Lung (tissue), 12 donors: ENCODE results near the gene CELF2. TPM values are rescaled to one million over a fixed set of nuclear protein-coding genes. Genes with fewer than 3 reads are reported as not detected.
A peak's percentile ranks its signal among the peaks of the same experiment; 100 is the strongest.

ENCODE experiments used
- ATAC-seq: fragments of 200-7000 bp; cut with Tn5 transposase; one replicate; pipeline ENCODE4 v1.9.1; 2020; ENCODE audit warnings: moderate number of reproducible peaks; ENCODE audit not compliant: insufficient read depth, low FRiP score
- DNase-seq, 3 donors: peaks; one replicate each; pipeline ENCODE4 v3.0.0-alpha.2; 2013 to 2017
- H3K27ac ChIP-seq, 2 donors: one replicate each; pipeline ENCODE4 v1.5.1; 2013; ENCODE audit warnings: mild to moderate bottlenecking in 2 of 2, moderate library complexity in 2 of 2, control low read depth in 1 of 2, inconsistent platforms in 1 of 2, low read depth in 1 of 2, low read length in 1 of 2
- H3K27me3 ChIP-seq, 3 donors: one replicate each; pipeline ENCODE4 v1.5.1; 2013; ENCODE audit warnings: low read length in 2 of 3; ENCODE audit not compliant: control insufficient read depth in 3 of 3, insufficient read depth in 3 of 3
- H3K36me3 ChIP-seq, 4 donors: one replicate each; pipeline ENCODE4 v1.5.1; 2013; ENCODE audit warnings: low read length in 4 of 4, mild to moderate bottlenecking in 1 of 4, moderate library complexity in 1 of 4; ENCODE audit not compliant: control insufficient read depth in 4 of 4, insufficient read depth in 4 of 4
- H3K4me1 ChIP-seq, 5 donors: one replicate each; pipeline ENCODE4 v1.5.1; 2013; ENCODE audit warnings: low read length in 5 of 5, mild to moderate bottlenecking in 2 of 5, moderate library complexity in 1 of 5; ENCODE audit not compliant: control insufficient read depth in 5 of 5, insufficient read depth in 5 of 5
- H3K4me3 ChIP-seq: one replicate; pipeline ENCODE4 v1.5.1; 2013; ENCODE audit warnings: mild to moderate bottlenecking, control low read depth, moderate library complexity
- H3K9ac ChIP-seq, 2 donors: one replicate each; pipeline ENCODE4 v1.5.1; 2013; ENCODE audit warnings: low read length in 2 of 2, control low read depth in 1 of 2; ENCODE audit not compliant: insufficient read depth in 1 of 2
- H3K9me3 ChIP-seq, 4 donors: one replicate each; pipeline ENCODE4 v1.5.1; 2013; ENCODE audit warnings: low read length in 3 of 4, mild to moderate bottlenecking in 1 of 4, moderate library complexity in 1 of 4; ENCODE audit not compliant: control insufficient read depth in 4 of 4, insufficient read depth in 3 of 4
- WGBS, 2 donors: extraction: QIAGEN DNeasy Blood & Tissue Kit; methylation state at CpG; one replicate each; pipeline ENCODE4 v1.1.7; 2013; 5-methylcytosine and 5-hydroxymethylcytosine counted together
- polyA plus RNA-seq, 2 donors: library from polyadenylated mRNA; stranded (reverse); fragments of 200-250 nt; gene quantifications; one replicate each; pipeline ENCODE4 v1.2.1, GENCODE V29; 2013
- total RNA-seq, 2 donors: library from RNA; depleted of rRNA in 1 of 2; stranded (reverse); fragments of >200 nt in 1 of 2; gene quantifications; one replicate each; pipeline ENCODE4 v1.2.1, GENCODE V29; 2014 to 2021
- TF ChIP-seq, protein P1 (sequence below): IDR thresholded peaks from 2 replicates; pipeline ENCODE4 v1.5.1; 2012; ENCODE audit warnings: mild to moderate bottlenecking; ENCODE audit errors: control extremely low read depth, extremely low read depth
- donor health status: control.
- donor health status: control.
- donor health status: Bipolar disorder and iron deficiency.
- donor health status: healthy.
- donor health status: DM: yes; HTN: yes; CAD: no.

Gene CELF2
- total and polyA plus RNA-seq, 4 donors: 13.6 to 115 (median 63.7) TPM

- no peak for DNase-seq
- H3K9me3 ChIP-seq: no peaks in the 10 kb centered on the region
- no peak overlapping the region for H3K4me3 ChIP-seq
- no peaks in the 10 kb centered on the region for H3K36me3 ChIP-seq
- no peak for ATAC-seq
- H3K27me3 ChIP-seq: no peaks in the 10 kb centered on the region
- TF ChIP-seq, protein P1, sequence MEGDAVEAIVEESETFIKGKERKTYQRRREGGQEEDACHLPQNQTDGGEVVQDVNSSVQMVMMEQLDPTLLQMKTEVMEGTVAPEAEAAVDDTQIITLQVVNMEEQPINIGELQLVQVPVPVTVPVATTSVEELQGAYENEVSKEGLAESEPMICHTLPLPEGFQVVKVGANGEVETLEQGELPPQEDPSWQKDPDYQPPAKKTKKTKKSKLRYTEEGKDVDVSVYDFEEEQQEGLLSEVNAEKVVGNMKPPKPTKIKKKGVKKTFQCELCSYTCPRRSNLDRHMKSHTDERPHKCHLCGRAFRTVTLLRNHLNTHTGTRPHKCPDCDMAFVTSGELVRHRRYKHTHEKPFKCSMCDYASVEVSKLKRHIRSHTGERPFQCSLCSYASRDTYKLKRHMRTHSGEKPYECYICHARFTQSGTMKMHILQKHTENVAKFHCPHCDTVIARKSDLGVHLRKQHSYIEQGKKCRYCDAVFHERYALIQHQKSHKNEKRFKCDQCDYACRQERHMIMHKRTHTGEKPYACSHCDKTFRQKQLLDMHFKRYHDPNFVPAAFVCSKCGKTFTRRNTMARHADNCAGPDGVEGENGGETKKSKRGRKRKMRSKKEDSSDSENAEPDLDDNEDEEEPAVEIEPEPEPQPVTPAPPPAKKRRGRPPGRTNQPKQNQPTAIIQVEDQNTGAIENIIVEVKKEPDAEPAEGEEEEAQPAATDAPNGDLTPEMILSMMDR: no peak
- no peak overlapping the region for H3K27ac ChIP-seq
- peaks cover 0 to 14% (median 10%) of the 10 kb centered on the region in 5 donors for H3K4me1 ChIP-seq
- 82 to 83% methylated on average over 6 of the region's 6 CpGs for WGBS, 2 donors
- H3K9ac ChIP-seq: no peak overlapping the region
Measured at GRCh38 chr10:11140963-11141362, 123.3 kb downstream of the CELF2 start.

DNA sequence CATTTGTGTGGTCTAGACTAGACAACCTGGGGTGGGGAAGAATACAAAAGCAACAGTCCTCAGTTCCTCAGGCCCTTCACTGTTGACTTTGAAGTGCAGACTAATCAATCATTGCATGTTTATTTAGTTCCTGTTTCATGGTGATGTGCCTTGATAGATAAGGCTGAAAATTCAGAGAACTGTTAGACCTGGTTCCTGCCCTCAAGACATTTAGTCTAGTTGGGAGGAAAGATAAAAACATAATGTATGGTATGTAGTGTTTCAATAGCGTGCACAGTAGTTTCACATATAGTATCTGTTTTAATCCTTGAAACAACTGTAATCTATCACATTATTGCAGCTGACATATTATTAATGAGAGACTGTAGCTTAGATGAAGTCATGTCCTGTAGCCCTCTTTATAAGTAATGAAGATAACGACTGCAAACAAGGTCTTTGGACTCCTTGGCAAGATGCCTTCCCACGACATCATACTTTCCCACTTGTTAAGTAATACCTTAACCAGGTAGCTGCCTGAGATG, 124.0 kb downstream of the CELF2 start:
- Histone ChIP-seq H3K36me3 (no peaks in the 10 kb centered on the region), H3K27me3 (no peaks in the 10 kb centered on the region), H3K27ac (peak overlapping the region in 1 of 2 donors; percentile 5), H3K9me3 (no peaks in the 10 kb centered on the region), H3K4me3 (no peak overlapping the region), H3K9ac (no peak overlapping the region), H3K4me1 (peaks cover 1 to 17% (median 10%) of the 10 kb centered on the region in 5 donors)
- TF ChIP-seq, protein P1: no peak
- WGBS, 2 donors: 37 to 38% methylated on average over 3 of the region's 3 CpGs
- DNase-seq: peak in 1 of 3 donors; percentile 55
- no peak for ATAC-seq

- Histone ChIP-seq H3K36me3 (no peaks in the 10 kb centered on the region), H3K9me3 (no peaks in the 10 kb centered on the region), H3K4me1 (peaks cover 3 to 20% (median 10%) of the 10 kb centered on the region in 5 donors), H3K4me3 (no peak overlapping the region), H3K27me3 (no peaks in the 10 kb centered on the region), H3K27ac (no peak overlapping the region), H3K9ac (no peak overlapping the region)
- TF ChIP-seq, protein P1: no peak
- ATAC-seq (no peak), DNase-seq (no peak)
- WGBS, 2 donors: 81 to 87% methylated on average over 8 of the region's 8 CpGs
Measured at GRCh38 chr10:11142777-11143176, 125.1 kb downstream of the CELF2 start.

DNA sequence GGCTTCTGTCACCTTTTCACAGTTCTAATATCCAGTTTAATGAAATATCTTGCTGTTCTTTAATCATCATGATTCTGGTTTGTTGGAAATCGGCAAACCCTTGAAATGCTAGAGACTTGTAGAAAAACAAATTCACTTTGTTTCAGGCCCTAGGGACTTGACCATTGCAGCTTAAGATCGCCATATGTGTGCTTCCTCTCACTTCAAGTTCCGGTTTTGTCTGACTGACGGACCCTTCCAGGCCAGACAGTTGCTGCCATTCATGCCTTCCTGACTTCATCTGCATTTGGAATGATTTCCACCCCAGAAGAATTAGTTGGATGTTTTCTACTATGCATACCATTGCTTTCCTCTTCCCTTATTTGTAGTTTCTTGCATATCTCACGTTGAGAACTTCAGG, 125.6 kb downstream of the CELF2 start:
- TF ChIP-seq, protein P1: no peak
- H3K36me3 ChIP-seq: no peaks in the 10 kb centered on the region
- DNase-seq (no peak), ATAC-seq (no peak)
- no peak overlapping the region for H3K27ac ChIP-seq
- peaks cover 4 to 20% (median 10%) of the 10 kb centered on the region in 5 donors for H3K4me1 ChIP-seq
- no peaks in the 10 kb centered on the region for H3K9me3 ChIP-seq
- H3K9ac ChIP-seq: no peak overlapping the region
- WGBS, 2 donors: 58 to 79% methylated on average over 5 of the region's 5 CpGs
- H3K4me3 ChIP-seq: no peak overlapping the region
- no peaks in the 10 kb centered on the region for H3K27me3 ChIP-seq
